A549 (cell line): ENCODE results near the gene MOSMO. TPM values are rescaled to one million over a fixed set of nuclear protein-coding genes. Genes with fewer than 3 reads are reported as not detected.

Source experiments
- ATAC-seq, 2 experiments: fragments of 200-7000 bp in 1 of 2; fragments of >200 bp in 1 of 2; cut with Nextera tagmentation in 1 of 2; cut with Tn5 transposase in 1 of 2; 3 replicates each; pipeline versions ENCODE4 v1.8.0 to v1.9.1; 2018 to 2020; ENCODE audit warnings: mild to moderate bottlenecking in 1 of 2, moderate library complexity in 1 of 2
- CTCF ChIA-PET: fragments of 300-600 bp; sonication (Branson Sonifier 250); formaldehyde crosslinking; extraction: SDS; loops from one replicate; lab custom pipeline; 2021; ENCODE audit warnings: antibody characterized with exemption, inconsistent platforms; lab: Yijun Ruan, JAX
- POLR2A ChIA-PET: fragments of 350-600 bp; formaldehyde crosslinking; extraction: SDS; loops from one replicate; lab custom pipeline; 2021; ENCODE audit warnings: antibody characterized with exemption, inconsistent platforms; lab: Yijun Ruan, JAX
- DNase-seq, 2 experiments: peaks; one replicate each; pipeline versions ENCODE4 v3.0.0 to v3.0.0-alpha.2; 2011 to 2016; ENCODE audit warnings: low read depth in 1 of 2, low spot score in 1 of 2
- FAIRE-seq: peaks from 2 replicates; lab custom pipeline; 2011; peaks lifted over from hg19 to GRCh38; lab: Jason Lieb, UNC
- H3K27ac ChIP-seq, 2 experiments: fragments of >200 bp; sonication (Bioruptor Twin); formaldehyde crosslinking; 3 replicates each; pipeline ENCODE4 v1.5.1; 2016 to 2017
- H3K4me1 ChIP-seq: fragments of >200 bp; sonication (Bioruptor Twin); formaldehyde crosslinking; 3 replicates; pipeline ENCODE4 v1.6.1; 2016
- H3K4me2 ChIP-seq: fragments of >200 bp; sonication (Bioruptor Twin); formaldehyde crosslinking; 3 replicates; pipeline ENCODE4 v1.6.1; 2016
- H3K4me3 ChIP-seq: fragments of >200 bp; sonication (Bioruptor Twin); formaldehyde crosslinking; 3 replicates; pipeline ENCODE4 v1.5.1; 2016
- H3K9me3 ChIP-seq: fragments of >200 bp; sonication (Bioruptor Twin); formaldehyde crosslinking; 3 replicates; pipeline ENCODE4 v1.6.1; 2016
- BHLHE40 ChIP-seq: IDR thresholded peaks from 2 replicates; pipeline ENCODE4 v1.6.1; 2012; ENCODE audit warnings: low read depth, low read length, inconsistent platforms
- CBX2 ChIP-seq: fragments of 200-600 bp; sonication (generic); IDR thresholded peaks from 2 replicates; pipeline ENCODE4 v1.6.1; 2016; ENCODE audit warnings: low read depth, mild to moderate bottlenecking, borderline replicate concordance
- CHD2 ChIP-seq: fragments of 150-350 bp; IDR thresholded peaks from 2 replicates; pipeline ENCODE4 v1.6.1; 2014; ENCODE audit warnings: low read length; ENCODE audit not compliant: partially characterized antibody
- CHD4 ChIP-seq: fragments of 200-600 bp; sonication (generic); IDR thresholded peaks from 2 replicates; pipeline ENCODE4 v1.6.1; 2016; ENCODE audit warnings: antibody characterized with exemption, mild to moderate bottlenecking, borderline replicate concordance
- EHF ChIP-seq: fragments of 250-450 bp; sonication (Bioruptor Pico); IDR thresholded peaks from 2 replicates; pipeline ENCODE4 v1.5.0; 2020; ENCODE audit warnings: mild to moderate bottlenecking
- EHMT2 ChIP-seq: fragments of 200-600 bp; sonication (generic); IDR thresholded peaks from 2 replicates; pipeline ENCODE4 v1.6.1; 2016; ENCODE audit warnings: antibody characterized with exemption, low read depth, mild to moderate bottlenecking, moderate library complexity
- FOSB ChIP-seq: fragments of 250-450 bp; sonication (Bioruptor Pico); IDR thresholded peaks from 2 replicates; pipeline ENCODE4 v1.5.0; 2020; ENCODE audit warnings: mild to moderate bottlenecking, moderate library complexity
- HEYL ChIP-seq: fragments of 250-450 bp; sonication (Bioruptor Pico); IDR thresholded peaks from 2 replicates; pipeline ENCODE4 v1.8.0; 2021; ENCODE audit warnings: mild to moderate bottlenecking, moderate library complexity
- HOXA7 ChIP-seq: fragments of 250-450 bp; sonication (Bioruptor Pico); IDR thresholded peaks from 2 replicates; pipeline ENCODE4 v1.5.0; 2020; ENCODE audit warnings: mild to moderate bottlenecking, moderate library complexity
- MAFK ChIP-seq: fragments of 450-650 bp; IDR thresholded peaks from 2 replicates; pipeline ENCODE4 v1.6.1; 2014; ENCODE audit not compliant: partially characterized antibody
- PHF8 ChIP-seq: fragments of 200-600 bp; sonication (generic); IDR thresholded peaks from 2 replicates; pipeline ENCODE4 v1.6.1; 2016; ENCODE audit warnings: low read depth, mild to moderate bottlenecking, antibody characterized with exemption, moderate library complexity, borderline replicate concordance
- POLR2A ChIP-seq: IDR thresholded peaks from 2 replicates; pipeline ENCODE4 v1.6.1; 2012; ENCODE audit warnings: mild to moderate bottlenecking, low read length
- RAD21 ChIP-seq, 2 experiments: fragments of >200 bp in 1 of 2; sonication (Bioruptor Twin) in 1 of 2; formaldehyde crosslinking in 1 of 2; IDR thresholded peaks in 1 of 2; conservative IDR thresholded peaks in 1 of 2; 2 replicates in 1 of 2; 3 replicates in 1 of 2; pipeline ENCODE4 v1.6.1; 2012 to 2018; ENCODE audit warnings: inconsistent platforms in 1 of 2
- RFX5 ChIP-seq: fragments of 450-650 bp; IDR thresholded peaks from 2 replicates; pipeline ENCODE4 v1.7.1; 2014; ENCODE audit warnings: antibody characterized with exemption, mild to moderate bottlenecking, moderate library complexity
- TFCP2L1 ChIP-seq: fragments of 250-450 bp; sonication (Bioruptor Pico); IDR thresholded peaks from 2 replicates; pipeline ENCODE4 v1.5.0; 2021; ENCODE audit warnings: mild to moderate bottlenecking
- ZC3H11A ChIP-seq: fragments of 450-650 bp; IDR thresholded peaks from 2 replicates; pipeline ENCODE4 v1.6.1; 2014; ENCODE audit warnings: antibody characterized with exemption, mild to moderate bottlenecking
- ZFP36 ChIP-seq: fragments of 450-650 bp; IDR thresholded peaks from 2 replicates; pipeline ENCODE4 v1.6.1; 2014; ENCODE audit warnings: borderline replicate concordance; ENCODE audit not compliant: partially characterized antibody
- ZNF302 ChIP-seq: fragments of 250-450 bp; sonication (Bioruptor Pico); IDR thresholded peaks from 2 replicates; pipeline ENCODE4 v1.9.0; 2021; ENCODE audit warnings: inconsistent platforms, mild to moderate bottlenecking, moderate library complexity
- WGBS: methylation state at CpG from one replicate; pipeline ENCODE4 v1.1.6; 2017; ENCODE audit errors: missing lambda C conversion rate; 5-methylcytosine and 5-hydroxymethylcytosine counted together
- polyA plus RNA-seq, 4 experiments: library from polyadenylated mRNA; depleted of rRNA in 3 of 4; stranded (reverse); fragments of >200 nt; fragmentation: RNase III in 1 of 4; extraction: RNeasy Plus Mini Kit Qiagen cat#74134 plus additional on column Dnase treatment in 1 of 4; gene quantifications; 2 replicates in 3 of 4; 3 replicates in 1 of 4; pipeline ENCODE4 v1.2.3, GENCODE V29; 2011 to 2017
- TF ChIP-seq, protein P1 (sequence below): fragments of >200 bp; sonication (Bioruptor Twin); formaldehyde crosslinking; IDR thresholded peaks from 2 replicates; pipeline ENCODE4 v1.6.1; 2016
- TF ChIP-seq, protein P2 (sequence below): fragments of >200 bp; sonication (Bioruptor Twin); formaldehyde crosslinking; IDR thresholded peaks from 3 replicates; pipeline ENCODE4 v1.6.1; 2016
- TF ChIP-seq, protein P3 (sequence below): IDR thresholded peaks from 2 replicates; pipeline ENCODE4 v1.6.1; 2012
- TF ChIP-seq, protein P4 (sequence below): IDR thresholded peaks from 2 replicates; pipeline ENCODE4 v1.6.1; 2012
- TF ChIP-seq, protein P5 (sequence below): fragments of 150-350 bp; IDR thresholded peaks from 2 replicates; pipeline ENCODE4 v1.6.1; 2014; ENCODE audit warnings: low read depth, mild to moderate bottlenecking, low read length
- TF ChIP-seq, protein P6 (sequence below): fragments of 250-450 bp; sonication (Bioruptor Pico); IDR thresholded peaks from 2 replicates; pipeline ENCODE4 v1.5.0; 2021; ENCODE audit warnings: mild to moderate bottlenecking, moderate library complexity, borderline replicate concordance

The MOSMO gene
- polyA plus RNA-seq, 2 of the 4 experiments (the other 2 are of a cell fraction) = 9.7 to 14.4 TPM

DNA sequence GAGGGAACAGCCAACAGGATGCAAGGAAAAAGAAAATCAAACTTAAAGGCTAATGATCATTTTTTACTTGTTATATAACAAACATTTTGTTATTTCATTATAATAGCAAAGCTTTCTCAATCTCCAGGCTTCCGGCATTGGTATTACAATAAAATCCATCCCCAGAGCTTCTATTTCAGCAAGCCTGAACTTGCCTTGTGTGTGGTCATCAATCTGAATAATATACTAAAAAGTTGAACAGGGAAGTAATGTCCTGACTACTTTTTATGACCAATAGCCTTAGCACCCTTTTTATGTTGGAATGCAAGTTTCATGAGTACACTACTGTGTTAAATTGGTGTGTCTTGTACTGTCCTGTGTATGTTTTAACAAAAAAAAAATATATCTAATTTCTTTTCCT, 57.3 kb downstream of the MOSMO start:
- TF ChIP-seq, protein P1, sequence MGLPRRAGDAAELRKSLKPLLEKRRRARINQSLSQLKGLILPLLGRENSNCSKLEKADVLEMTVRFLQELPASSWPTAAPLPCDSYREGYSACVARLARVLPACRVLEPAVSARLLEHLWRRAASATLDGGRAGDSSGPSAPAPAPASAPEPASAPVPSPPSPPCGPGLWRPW = no peak
- TF ChIP-seq ZFP36 (no peak), HEYL (CRISPR knock-in tag) (no peak), PHF8 (no peak), TFCP2L1 (CRISPR knock-in tag) (no peak), CBX2 (no peak), RFX5 (no peak), EHF (CRISPR knock-in tag) (no peak), BHLHE40 (no peak), FOSB (CRISPR knock-in tag) (no peak), ZNF302 (CRISPR knock-in tag) (no peak), ZC3H11A (no peak)
- TF ChIP-seq, protein P2, sequence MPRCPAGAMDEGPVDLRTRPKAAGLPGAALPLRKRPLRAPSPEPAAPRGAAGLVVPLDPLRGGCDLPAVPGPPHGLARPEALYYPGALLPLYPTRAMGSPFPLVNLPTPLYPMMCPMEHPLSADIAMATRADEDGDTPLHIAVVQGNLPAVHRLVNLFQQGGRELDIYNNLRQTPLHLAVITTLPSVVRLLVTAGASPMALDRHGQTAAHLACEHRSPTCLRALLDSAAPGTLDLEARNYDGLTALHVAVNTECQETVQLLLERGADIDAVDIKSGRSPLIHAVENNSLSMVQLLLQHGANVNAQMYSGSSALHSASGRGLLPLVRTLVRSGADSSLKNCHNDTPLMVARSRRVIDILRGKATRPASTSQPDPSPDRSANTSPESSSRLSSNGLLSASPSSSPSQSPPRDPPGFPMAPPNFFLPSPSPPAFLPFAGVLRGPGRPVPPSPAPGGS = no peak
- TF ChIP-seq, protein P3, sequence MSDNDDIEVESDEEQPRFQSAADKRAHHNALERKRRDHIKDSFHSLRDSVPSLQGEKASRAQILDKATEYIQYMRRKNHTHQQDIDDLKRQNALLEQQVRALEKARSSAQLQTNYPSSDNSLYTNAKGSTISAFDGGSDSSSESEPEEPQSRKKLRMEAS = no peak
- TF ChIP-seq, protein P4, sequence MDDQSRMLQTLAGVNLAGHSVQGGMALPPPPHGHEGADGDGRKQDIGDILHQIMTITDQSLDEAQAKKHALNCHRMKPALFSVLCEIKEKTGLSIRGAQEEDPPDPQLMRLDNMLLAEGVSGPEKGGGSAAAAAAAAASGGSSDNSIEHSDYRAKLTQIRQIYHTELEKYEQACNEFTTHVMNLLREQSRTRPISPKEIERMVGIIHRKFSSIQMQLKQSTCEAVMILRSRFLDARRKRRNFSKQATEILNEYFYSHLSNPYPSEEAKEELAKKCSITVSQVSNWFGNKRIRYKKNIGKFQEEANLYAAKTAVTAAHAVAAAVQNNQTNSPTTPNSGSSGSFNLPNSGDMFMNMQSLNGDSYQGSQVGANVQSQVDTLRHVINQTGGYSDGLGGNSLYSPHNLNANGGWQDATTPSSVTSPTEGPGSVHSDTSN = no peak
- TF ChIP-seq, protein P5, sequence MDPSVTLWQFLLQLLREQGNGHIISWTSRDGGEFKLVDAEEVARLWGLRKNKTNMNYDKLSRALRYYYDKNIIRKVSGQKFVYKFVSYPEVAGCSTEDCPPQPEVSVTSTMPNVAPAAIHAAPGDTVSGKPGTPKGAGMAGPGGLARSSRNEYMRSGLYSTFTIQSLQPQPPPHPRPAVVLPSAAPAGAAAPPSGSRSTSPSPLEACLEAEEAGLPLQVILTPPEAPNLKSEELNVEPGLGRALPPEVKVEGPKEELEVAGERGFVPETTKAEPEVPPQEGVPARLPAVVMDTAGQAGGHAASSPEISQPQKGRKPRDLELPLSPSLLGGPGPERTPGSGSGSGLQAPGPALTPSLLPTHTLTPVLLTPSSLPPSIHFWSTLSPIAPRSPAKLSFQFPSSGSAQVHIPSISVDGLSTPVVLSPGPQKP = no peak
- Histone ChIP-seq H3K4me2 (no peak overlapping the region), H3K27ac (no peak overlapping the region), H3K4me1 (no peaks in the 10 kb centered on the region), H3K9me3 (peaks cover 8% of the 10 kb centered on the region; the same call in 1 of the 3 replicates), H3K4me3 (no peak overlapping the region)
- ATAC-seq (no peak), DNase-seq (no peak), FAIRE-seq (no peak)
- ChIA-PET POLR2A (no interaction called here), CTCF (interaction anchor here (0.6 to 2.8 kb wide), 5 partner anchors 13 to 669 kb away, joined by 3 to 26 read pairs (median 4); no protein-coding TSS in a partner anchor)
- 95% methylated on average over 1 of the region's 1 CpG for WGBS

DNA sequence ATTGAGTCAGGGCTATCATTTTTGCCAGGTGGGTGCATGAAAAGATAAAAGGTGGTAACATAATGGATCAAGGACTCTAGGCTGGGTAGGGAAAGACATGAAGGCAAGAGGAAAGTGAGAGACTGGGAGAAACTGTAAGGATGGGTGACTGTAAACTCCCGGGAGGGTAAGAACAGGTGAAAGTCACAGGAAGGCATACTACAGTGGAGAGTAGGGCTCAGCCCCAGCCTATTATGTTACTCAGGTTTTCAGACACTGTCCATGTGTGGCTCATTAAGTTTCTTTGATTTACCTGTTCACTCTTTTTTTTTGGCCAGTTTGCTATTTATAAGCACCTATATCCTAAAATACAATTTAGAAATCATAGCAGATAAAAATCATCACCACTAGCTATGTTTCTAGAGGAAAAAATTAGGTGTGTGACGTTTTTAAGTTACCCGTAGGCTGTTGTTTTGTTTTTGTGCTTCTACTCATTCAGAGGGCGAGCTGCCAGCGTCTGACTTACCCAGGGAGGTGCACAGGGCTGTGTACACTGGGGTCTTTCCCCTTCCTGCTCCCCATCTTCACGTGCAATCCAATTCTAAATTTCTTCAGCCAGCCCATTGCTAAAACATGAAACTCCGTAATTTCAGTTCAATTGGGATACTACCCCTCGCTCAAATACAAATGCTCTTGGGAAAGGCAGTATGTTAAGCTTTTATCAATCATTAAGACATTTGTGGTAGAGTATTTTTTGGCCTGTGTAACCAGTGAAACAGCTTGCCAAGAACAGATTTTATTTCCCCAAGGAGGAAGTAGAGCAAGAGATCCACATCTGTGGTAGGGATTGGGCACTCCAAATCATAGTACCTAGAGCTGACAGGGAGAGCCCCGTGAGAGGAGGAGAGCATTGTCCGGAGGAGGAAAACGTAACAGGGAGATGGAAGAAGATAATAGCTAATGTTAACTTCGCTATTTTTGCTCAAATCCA, 62.7 kb downstream of the MOSMO start:
- Histone ChIP-seq H3K4me3 (no peak overlapping the region), H3K9me3 (peaks cover 8% of the 10 kb centered on the region; the same call in 1 of the 3 replicates), H3K4me2 (no peak overlapping the region), H3K4me1 (no peaks in the 10 kb centered on the region), H3K27ac (no peak overlapping the region)
- no peak for TF ChIP-seq CHD4
- TF ChIP-seq MAFK = no peak
- no peak for TF ChIP-seq RFX5
- TF ChIP-seq, protein P4 = no peak
- TF ChIP-seq, protein P5 = no peak
- TF ChIP-seq EHMT2 = no peak
- TF ChIP-seq, protein P6, sequence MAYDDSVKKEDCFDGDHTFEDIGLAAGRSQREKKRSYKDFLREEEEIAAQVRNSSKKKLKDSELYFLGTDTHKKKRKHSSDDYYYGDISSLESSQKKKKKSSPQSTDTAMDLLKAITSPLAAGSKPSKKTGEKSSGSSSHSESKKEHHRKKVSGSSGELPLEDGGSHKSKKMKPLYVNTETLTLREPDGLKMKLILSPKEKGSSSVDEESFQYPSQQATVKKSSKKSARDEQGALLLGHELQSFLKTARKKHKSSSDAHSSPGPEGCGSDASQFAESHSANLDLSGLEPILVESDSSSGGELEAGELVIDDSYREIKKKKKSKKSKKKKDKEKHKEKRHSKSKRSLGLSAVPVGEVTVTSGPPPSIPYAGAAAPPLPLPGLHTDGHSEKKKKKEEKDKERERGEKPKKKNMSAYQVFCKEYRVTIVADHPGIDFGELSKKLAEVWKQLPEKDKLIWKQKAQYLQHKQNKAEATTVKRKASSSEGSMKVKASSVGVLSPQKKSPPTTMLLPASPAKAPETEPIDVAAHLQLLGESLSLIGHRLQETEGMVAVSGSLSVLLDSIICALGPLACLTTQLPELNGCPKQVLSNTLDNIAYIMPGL (CRISPR knock-in tag) = no peak
- TF ChIP-seq CHD2 = no peak
- no peak for TF ChIP-seq POLR2A
- TF ChIP-seq TFCP2L1 (CRISPR knock-in tag) = no peak
- no peak for TF ChIP-seq RAD21 (conservative IDR thresholded peaks at IDR 0.05 in 1 of 2, IDR thresholded peaks at IDR 0.05 in 1 of 2)
- TF ChIP-seq ZFP36 = no peak
- TF ChIP-seq HOXA7 (CRISPR knock-in tag) = no peak
- DNase-seq (no peak), ATAC-seq (no peak), FAIRE-seq (no peak)
- ChIA-PET CTCF (interaction anchor here (0.6 to 2.5 kb wide), 6 partner anchors 26 to 486 kb away, joined by 3 to 12 read pairs (median 3); no protein-coding TSS in a partner anchor), POLR2A (no interaction called here)
- 89% methylated on average over 12 of the region's 12 CpGs for WGBS
